ENCODE data around the gene PRKAR2B. TPM values are rescaled to one million over a fixed set of nuclear protein-coding genes. Genes with fewer than 3 reads are reported as not detected.
A peak's percentile ranks its signal among the peaks of the same experiment; 100 is the strongest.
"Not testable (repeated sequence)": the region's sequence is repeated elsewhere in the genome, so short reads cannot be mapped to it uniquely, and the experiment has no call there.

The PRKAR2B gene
- polyA plus RNA-seq, 1 donor = 3.8 TPM

DNA sequence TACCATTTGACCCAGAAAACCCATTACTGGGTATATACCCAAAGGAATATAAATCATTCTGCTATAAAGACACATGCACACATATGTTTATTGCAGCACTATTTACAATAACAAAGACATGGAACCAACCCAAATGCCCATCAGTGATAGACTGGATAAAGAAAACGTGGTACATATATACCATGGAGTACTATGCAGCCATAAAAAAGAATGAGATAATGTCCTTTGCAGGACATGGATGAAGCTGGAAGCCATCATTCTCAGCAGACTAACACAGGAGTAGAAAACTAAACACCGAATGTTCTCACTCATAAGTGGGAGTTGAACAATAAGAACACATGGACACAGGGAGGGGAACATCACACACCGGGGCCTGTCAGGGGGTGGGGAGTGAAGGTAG is 111.2 kb downstream of the PRKAR2B start:
- not testable (repeated sequence) for DNase-seq (ENCODE audit: low read depth)

DNA sequence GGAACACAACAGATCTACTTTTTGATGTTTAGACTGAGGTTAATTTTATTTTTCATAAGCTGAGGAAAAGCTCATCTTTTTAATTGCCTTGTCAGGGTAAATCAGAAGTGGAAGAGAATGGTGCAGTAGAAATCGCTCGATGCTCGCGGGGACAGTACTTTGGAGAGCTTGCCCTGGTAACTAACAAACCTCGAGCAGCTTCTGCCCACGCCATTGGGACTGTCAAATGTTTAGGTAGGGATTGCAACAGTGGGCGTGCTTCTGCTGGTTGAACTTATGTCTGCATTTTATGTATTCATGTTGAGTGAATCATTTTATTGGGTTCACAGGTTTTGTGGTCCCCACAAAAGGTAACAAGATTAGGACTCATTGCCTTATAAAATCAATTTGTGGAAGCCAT is 112.6 kb downstream of the PRKAR2B start:
- DNase-seq (ENCODE audit: low read depth) = no peak

DNA sequence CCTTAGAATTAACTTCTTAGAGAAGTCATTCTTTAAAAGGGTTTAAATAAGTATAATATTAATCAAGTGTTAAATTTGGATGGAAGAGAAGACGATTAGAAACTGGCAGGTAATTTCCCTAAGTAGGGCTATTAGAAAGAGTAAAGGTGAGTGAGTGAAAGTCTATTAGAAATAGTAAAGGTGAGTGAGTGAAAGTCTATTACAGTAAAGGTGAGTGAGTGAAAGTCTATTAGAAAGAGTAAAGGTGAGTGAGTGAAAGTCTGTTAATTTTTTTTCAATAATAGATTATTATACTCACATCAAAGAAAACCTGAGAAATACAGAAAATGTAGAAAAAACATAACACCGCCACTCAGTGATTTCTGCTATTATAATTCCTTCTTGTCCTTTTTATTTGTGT is 113.5 kb downstream of the PRKAR2B start:
- DNase-seq (ENCODE audit: low read depth) = no peak

DNA sequence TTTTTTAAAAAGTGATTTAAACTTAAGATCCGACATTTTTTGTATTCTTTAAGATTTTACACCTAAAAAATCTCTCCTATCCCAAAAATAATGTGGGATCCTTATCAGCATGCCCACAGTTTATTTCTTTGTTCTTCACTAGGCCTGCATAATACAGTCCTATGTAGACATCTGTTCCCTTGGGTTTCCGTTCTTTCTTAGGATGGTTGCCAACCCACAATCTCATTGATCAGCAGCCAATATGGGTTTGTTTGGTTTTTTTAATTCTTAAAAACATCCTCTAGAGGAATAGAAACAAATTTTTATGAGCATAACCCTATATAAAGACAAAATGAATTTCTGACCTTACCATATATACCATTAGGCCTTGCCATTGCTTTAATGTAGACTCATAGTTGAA is 115.9 kb downstream of the PRKAR2B start:
- no peak for DNase-seq (ENCODE audit: low read depth)

DNA sequence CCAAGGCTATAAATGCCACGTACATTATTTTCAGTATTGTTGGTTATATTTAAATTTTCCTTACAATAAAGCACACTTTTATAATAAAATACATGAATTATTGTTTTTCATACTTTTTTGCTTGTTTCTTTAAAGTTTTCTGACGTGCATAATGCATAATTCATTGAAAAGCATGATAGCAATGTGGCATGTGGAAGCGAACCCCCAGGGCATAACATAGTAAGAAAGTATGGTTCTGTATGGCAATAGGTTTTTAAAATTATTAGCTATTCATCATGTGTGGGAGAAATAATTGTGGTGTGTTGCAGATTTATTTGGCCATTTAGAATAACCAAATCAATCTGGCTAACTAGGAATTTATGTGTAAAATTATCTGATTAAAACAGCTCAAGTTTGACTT is 116.9 kb downstream of the PRKAR2B start:
- DNase-seq (ENCODE audit: low read depth) = no peak

DNA sequence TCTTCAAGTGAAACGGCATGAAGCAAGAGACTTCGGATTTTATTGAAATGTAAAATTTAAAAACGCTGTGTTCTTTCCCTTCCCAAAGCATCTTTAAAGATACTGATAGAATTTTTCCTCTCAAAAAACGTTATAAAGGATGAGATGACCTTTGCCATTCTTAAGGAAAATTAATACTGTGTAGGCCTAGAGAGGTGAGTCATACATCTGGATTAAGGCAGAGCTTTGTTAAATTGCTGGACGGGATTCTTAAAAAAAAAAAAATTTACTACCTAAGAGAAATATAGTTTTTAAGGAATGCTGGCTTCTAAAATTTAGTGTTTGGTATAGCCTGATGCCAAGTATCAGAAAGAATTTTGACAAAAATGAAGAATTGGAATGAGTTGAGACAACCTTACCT is 118.0 kb downstream of the PRKAR2B start:
- DNase-seq (ENCODE audit: low read depth) = no peak

DNA sequence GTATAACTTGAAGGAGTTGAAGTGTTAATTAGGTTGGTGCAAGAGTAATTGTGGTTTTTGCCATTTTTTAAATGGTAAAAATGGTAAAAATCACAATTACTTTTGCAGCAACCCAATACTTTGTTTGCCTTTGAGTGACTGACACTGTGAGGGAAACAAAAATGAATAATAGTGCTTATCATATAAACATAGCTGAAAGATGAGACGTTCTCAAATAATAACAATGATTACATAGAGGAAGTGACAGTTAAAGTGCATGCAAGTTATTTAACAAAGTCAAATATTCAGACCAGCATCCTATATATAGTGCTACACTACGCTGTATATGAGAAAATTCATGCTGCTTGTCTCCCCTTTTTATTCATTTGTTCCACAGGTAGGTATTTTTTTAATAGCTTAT is 119.6 kb downstream of the PRKAR2B start:
- DNase-seq (ENCODE audit: low read depth) = no peak

DNA sequence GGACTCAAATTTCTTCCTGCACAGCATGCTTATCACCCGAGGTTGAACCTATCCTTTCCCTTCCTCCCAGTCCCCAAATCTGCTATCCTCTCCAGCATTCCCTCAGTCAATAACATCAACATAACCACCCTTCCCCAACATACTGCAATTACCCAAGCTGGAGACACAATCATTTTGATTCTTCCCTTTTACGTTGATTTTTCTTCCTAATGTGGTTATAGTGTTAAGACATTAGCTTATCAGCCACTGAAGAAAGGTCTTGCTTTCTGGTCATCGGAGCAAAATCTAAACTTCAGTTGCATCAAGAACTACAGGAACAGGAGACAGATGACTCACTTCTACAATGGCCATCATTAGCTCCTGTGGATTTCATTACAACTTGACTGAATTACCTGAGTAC is 120.8 kb downstream of the PRKAR2B start:
- no peak for DNase-seq (ENCODE audit: low read depth)

DNA sequence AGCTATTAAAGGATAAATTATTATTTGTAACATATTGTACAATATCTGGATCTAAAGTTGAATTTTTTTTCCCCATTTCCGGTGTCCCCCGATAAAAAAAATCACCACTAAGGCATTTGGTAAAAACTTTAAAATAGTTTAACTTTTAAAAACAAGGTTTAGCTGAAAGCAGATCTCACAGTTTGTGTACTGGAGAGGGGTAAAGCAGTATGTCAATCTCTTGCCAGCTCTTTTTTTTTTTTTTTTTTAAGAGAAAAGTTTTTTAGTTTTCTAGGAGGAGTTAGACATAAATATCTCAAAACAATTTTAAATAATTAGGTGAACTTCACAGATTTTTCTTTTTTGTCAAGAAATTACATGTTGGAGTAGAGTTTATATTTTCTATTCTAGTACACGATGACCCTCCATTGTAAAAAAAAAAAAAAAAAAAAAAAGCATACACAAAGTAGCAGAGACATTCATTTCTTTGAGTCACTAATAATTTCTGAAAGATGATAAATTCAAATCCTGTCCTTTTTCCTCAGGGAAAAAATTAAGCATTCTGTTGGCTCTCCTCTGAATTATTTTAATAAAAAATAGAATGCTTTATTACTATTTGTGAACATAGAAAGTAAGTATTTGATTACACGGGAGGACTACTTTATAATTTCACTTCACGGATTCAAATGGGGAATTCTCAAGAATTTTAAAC is 122.4 kb downstream of the PRKAR2B start:
- no peak for DNase-seq (ENCODE audit: low read depth)

DNA sequence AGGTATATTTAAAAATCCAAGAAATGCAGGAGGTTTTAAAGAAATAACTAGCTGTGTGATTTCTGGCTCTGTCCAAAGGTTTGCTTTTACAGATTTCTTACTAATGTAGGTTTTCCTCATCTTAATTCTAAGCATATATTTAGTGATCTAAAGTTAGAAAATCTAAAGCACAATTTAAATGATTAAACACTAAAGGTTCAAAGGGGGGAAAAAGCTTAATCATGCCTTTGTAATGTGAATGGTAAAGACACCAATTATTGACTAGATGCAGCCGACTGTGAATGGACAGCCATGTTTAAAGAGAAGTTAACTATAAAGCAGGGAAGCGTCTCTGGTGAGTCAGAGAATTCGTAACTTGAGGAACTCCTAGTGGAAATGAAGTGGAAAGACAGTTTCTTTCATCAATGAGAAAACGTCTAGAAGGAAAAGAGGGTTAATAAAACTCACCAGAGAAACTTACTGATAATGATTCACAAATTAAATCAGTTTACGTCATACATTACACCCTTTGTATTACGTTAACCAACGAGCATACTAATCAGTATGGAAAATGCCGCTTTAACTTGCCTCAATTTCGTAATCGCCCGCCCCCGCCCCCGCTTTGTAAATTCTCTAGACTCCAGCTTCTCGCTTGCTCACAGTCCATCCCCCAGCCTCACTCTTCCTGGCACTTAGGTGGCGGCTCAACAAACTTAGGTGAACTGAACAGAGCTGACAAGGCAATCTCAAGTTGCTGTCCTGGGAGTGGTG is 123.2 kb downstream of the PRKAR2B start:
- DNase-seq (ENCODE audit: low read depth) = peak; percentile 62

DNA sequence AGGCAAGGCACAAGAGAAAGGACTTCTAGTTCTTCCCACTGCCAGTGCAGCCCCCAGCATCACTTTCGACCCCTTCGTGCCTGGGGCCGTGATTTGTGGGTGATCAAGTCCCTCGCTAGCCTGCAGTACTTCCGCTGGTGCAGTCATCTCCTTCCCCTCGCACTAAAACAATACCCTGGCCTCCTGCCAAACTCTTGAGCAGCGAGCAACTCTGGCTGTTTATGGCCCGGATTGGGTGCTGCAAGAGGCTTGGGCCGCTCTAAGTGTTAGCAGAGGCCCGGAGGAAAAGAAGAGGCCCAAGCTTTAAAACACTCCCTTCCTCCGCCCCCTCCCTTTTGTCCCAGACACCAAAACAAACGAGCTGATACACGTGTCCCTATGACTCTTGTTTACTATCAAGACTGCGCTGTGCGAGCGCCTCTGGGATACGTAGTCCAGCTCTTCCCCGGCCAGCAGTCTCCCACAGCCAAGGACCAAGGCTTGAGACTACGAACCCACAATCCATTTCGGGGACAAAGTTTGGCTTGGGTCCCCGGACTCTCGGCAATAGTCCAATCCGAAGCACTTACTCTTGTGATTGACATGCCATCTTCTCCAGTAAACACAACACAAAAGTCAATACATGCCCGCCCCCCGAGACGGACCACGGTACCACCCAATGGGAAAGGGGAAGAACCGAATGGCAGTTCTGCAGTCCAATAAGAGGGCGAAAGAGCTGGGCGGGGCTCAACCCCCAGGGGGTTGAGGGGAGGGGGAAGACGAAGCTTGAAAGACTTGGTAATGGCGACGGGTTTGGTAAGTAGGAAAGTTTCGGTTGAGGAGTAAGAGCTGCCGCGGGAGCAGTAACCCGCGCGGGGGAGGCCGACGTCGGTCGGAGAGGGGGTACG is 124.0 kb downstream of the PRKAR2B start, which contains the start of gene HBP1:
Gene HBP1, plus strand, starts transcription at position 771 of the 887 bp plus-strand sequence. CDS start 10,891 bp downstream, outside the sequence.
- peak; percentile 100 for DNase-seq (ENCODE audit: low read depth)

DNA sequence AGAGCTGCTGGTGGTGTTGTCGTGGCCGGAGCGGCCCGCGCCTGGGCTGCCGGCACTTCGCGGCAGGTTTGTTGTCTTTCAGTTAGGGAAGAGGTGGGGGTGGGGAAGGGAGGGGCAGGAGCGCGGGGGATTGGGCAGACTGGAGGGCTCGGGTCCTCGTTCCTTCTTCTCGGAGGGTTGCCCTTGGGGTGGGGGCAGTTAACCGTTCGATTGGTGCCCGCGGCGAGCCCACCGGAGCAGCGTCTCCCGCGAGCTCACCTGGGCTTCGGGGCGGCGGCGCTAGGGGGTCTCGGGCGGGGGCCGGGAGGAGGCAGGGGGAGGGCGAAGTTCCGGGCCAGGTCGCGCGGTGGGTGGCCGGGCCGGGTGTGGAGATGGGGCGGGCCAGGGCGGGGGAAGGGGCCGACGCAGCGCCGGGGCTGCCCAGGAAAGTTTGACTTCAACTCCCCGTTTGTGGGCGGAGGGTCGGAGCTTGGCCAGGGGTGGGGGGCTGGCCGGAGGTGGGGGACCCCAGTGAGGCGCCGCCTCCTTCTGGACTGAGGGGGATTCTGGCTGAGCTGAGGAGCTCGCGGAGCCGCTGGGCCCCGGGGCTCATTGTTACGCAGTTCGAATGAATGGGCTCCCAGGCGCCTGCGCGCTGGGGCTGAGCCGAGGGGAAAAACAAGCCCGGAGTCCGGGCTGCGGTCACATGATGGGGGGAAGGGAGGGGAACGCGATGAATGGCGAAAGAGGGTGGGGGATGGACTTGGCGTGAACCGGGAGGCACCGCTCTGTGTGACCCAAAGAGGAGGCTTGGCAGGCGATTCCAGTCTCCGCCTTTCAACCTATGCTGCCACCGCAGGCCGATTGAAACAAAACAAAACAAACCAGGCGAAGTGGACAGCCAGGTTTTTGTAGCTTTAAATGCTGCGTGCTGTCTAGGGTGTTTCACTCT is 124.9 kb downstream of the PRKAR2B start:
- peak; percentile 94 for DNase-seq (ENCODE audit: low read depth)

DNA sequence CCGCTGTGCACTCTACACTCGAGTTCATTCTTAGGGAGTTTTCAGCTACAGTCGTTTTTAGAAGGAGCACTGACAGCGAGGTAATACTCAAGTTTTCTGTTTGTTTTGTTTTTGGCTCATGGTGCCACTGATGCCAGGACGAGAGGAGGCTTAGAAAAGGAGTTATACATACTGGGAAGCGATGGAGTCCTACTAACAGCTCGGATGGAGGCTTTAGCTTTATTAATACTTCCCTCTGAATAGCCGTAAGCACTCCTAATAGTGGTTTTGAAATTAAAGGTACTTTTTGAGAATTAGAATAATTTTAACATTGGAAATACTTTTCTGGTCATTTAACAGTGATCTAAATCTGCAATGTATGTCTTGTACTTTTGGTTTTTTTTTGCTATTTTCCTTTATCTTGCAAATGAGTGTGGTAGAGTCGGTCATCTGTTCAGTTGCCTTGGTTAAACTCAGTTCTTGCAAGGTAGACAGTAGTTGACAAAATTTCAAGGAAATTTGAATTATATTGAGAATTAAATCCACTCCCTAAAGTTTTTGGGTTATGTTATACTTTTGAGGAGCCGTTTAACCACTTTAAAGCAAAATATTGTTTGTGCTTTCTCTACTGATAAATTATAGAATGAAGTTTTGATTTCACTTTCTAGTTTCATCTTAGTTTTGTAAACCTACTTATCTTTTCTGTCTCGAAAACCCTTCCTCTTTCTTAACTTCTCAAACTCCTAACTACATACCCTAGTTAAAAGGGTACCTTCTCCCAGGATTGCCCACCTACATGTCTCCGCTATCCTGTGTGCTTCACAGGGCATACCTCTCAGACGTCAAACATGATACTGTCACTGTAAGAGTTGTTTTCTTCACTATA is 125.8 kb downstream of the PRKAR2B start:
- no peak for DNase-seq (ENCODE audit: low read depth)

DNA sequence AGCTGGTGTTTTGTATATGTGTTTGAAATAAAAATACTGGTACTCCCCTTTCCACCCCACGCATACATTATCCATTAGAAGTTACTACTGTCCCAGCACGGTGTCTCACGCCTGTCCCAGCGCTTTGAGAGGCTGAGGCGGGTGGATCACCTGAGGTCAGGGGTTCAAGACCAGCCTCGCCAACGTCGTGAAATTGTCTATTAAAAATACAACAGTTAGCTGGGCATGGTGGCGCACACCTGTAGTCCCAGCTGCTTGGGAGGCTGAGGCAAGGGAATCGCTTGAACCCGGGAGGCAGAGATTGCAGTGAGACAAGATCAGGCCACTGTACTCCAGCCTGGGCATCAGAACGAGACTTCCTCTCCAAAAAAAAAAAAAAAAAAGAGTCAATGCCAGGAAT is 127.0 kb downstream of the PRKAR2B start:
- no peak for DNase-seq (ENCODE audit: low read depth)

DNA sequence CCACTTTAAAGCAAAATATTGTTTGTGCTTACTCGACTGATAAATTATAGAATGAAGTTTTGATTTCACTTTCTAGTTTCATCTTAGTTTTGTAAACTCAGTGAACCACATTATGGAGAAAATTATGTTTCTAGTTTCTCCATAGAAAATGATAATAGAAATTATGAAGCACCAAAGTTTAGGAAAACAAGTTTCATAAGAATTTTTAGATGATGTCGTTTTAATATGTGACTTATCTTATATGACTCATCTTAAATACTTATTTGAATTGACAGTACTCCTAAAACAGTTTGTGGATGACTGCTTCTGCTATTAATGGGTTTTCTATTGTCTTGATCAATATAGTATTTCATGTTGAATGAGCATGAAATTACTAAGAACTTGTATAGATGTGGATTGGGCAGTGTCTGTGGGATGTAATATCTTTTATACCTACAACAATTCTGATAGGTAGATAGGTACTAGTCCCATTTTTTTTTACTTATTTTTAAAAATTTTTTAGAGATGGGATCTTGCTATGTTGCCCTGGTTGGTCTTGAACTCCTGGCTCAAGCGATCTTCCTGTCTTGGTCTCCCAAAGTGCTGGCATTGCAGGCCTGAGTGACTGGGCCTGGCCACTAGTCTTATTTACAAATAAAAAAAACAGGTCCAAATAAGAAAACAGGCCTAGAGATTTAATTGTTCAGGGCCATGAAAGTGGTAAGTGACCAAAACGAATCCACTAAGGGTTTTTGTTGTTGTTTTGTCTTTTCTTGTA is 127.9 kb downstream of the PRKAR2B start:
- no peak for DNase-seq (ENCODE audit: low read depth)

DNA sequence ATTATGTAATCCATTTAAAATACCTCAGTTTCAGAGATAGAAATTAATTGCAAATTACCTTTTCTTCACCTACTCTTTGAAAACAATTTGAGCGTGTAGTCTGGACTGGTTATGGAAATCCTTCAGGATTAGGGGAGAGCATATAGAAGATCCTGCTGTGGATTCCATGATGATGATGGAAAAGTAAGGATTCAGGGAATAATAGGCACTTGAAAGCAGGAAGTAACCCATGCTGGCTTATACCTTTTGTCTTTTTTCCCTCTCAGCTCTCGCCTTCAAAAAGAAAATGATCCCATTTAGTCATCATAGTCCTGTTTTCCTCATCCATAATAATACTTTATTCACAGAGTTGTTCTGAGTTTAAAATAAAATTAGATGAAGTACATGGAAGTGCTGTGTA is 128.7 kb downstream of the PRKAR2B start:
- DNase-seq (ENCODE audit: low read depth) = no peak

DNA sequence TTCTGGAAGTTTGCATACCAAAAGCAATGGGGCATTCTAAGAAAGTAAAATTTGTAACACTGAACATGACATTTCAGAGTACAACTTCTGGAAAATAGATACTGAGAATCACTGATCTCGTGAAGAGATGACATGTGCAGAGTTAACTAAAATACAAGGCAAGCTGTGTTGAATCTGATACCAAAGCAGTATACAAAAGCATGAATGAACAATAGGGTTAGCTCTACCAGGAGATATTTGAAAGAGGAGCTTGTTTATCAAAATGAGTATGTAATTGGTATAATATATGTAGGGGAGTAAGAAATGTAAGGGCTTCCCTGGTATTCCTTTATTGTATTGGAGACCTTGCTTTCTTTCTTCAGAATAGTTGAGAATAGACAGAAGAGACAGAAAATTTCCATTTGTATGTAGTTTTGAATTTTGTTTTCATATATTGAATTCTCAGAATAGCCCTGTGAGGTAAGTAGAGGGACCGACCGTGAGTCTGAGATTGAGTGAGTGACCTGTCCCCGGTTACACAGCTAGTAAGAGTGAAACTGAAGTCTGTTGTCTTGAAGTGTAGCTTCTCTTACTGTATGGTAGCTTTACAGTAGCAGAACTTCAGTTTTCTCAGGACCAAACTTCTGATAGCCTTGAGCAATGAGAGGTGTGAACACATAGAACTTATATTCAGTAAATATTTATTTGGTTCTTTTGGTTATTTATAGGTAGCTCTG is 129.3 kb downstream of the PRKAR2B start:
- no peak for DNase-seq (ENCODE audit: low read depth)

DNA sequence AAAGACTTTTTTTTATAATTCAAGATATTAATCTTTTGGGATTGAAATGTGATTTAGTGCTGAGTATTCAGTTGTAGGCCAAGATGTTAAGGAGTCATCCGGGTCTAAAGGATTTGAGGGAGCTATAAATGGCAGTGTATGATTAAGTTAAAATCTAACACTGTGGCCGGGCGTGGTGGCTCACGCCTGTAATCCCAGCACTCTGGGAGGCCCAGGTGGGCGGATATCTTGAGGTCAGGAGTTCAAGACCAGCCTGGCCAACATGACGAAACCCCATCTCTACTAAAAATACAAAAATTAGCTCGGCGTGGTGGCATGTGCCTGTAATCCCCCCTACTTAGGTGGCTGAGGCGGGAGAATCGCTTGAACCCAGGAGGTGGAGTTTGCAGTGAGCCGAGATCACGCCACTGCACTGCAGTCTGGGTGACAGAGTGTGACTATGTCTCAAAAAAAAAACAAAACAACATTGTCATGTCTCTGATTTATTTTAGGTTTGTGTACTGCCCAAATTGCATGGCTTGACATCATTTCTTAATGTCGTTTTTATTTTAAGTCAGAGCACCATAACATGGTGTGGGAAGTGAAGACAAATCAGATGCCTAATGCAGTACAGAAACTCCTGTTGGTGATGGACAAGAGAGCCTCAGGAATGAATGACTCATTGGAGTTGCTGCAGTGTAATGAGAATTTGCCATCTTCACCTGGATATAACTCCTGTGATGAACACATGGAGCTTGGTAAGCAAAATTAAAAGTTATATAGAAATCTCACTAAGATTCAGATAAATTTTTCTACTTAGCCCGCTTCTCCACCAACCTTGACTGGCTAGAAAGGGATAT is 135.0 kb downstream of the PRKAR2B start:
- no peak for DNase-seq (ENCODE audit: low read depth)

Data from forelimb muscle (tissue), 1 donor.